Ishikawa (cell line): ENCODE results near the gene FOSL1.

Source experiments
- CEBPB ChIP-seq: IDR thresholded peaks from 2 replicates; pipeline ENCODE4 v1.6.1; 2012
- CREB1 ChIP-seq: IDR thresholded peaks from 2 replicates; pipeline ENCODE4 v1.6.1; 2012; ENCODE audit warnings: low read depth
- EGR1 ChIP-seq: IDR thresholded peaks from 2 replicates; pipeline ENCODE4 v1.6.1; 2012
- EP300 ChIP-seq: IDR thresholded peaks from 2 replicates; pipeline ENCODE4 v1.6.1; 2012; ENCODE audit warnings: borderline replicate concordance
- FOXM1 ChIP-seq: IDR thresholded peaks from 2 replicates; pipeline ENCODE4 v1.6.1; 2012; ENCODE audit warnings: low read depth, borderline replicate concordance
- RAD21 ChIP-seq: IDR thresholded peaks from 2 replicates; pipeline ENCODE4 v1.6.1; 2012; ENCODE audit warnings: low read depth
- REST ChIP-seq: IDR thresholded peaks from 2 replicates; pipeline ENCODE4 v1.6.1; 2012; ENCODE audit warnings: low read depth, mild to moderate bottlenecking
- TAF1 ChIP-seq: IDR thresholded peaks from 2 replicates; pipeline ENCODE4 v1.6.1; 2012; ENCODE audit warnings: low read depth, mild to moderate bottlenecking
- TCF12 ChIP-seq: IDR thresholded peaks from 2 replicates; pipeline ENCODE4 v1.6.1; 2012; ENCODE audit warnings: low read depth
- TEAD4 ChIP-seq: IDR thresholded peaks from 2 replicates; pipeline ENCODE4 v1.6.1; 2012
- ZBTB7A ChIP-seq: IDR thresholded peaks from 2 replicates; pipeline ENCODE4 v1.6.1; 2012; ENCODE audit warnings: low read depth
- TF ChIP-seq, protein P1 (sequence below): IDR thresholded peaks from 2 replicates; pipeline ENCODE4 v1.6.1; 2012
- TF ChIP-seq, protein P2 (sequence below): IDR thresholded peaks from 2 replicates; pipeline ENCODE4 v1.6.1; 2012

The FOSL1 gene

GRCh38 chr11:65873318-65874156 is 26.7 kb downstream of the FOSL1 start:
- peak; percentile 74 for TF ChIP-seq ZBTB7A
- TF ChIP-seq CEBPB, result no peak
- no peak for TF ChIP-seq TEAD4
- TF ChIP-seq, protein P1, sequence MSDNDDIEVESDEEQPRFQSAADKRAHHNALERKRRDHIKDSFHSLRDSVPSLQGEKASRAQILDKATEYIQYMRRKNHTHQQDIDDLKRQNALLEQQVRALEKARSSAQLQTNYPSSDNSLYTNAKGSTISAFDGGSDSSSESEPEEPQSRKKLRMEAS, result peak; percentile 59; the same call in 1 of the 2 replicates
- TF ChIP-seq, protein P2, sequence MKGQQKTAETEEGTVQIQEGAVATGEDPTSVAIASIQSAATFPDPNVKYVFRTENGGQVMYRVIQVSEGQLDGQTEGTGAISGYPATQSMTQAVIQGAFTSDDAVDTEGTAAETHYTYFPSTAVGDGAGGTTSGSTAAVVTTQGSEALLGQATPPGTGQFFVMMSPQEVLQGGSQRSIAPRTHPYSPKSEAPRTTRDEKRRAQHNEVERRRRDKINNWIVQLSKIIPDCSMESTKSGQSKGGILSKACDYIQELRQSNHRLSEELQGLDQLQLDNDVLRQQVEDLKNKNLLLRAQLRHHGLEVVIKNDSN, result peak; percentile 95
- peak; percentile 63 for TF ChIP-seq EGR1

- TF ChIP-seq CEBPB, result no peak
- peak; percentile 80; the same call in 1 of the 2 replicates for TF ChIP-seq ZBTB7A
- TF ChIP-seq EGR1, result no peak
- no peak for TF ChIP-seq RAD21
- no peak for TF ChIP-seq REST
These were observed 27.4 kb downstream of the FOSL1 start, which contains the start of gene EFEMP2 for GRCh38 chr11:65872586-65873317. TSS of gene EFEMP2 (minus strand) at chr11:65872800. CDS start at chr11:65872354, 446 bp downstream.

DNA sequence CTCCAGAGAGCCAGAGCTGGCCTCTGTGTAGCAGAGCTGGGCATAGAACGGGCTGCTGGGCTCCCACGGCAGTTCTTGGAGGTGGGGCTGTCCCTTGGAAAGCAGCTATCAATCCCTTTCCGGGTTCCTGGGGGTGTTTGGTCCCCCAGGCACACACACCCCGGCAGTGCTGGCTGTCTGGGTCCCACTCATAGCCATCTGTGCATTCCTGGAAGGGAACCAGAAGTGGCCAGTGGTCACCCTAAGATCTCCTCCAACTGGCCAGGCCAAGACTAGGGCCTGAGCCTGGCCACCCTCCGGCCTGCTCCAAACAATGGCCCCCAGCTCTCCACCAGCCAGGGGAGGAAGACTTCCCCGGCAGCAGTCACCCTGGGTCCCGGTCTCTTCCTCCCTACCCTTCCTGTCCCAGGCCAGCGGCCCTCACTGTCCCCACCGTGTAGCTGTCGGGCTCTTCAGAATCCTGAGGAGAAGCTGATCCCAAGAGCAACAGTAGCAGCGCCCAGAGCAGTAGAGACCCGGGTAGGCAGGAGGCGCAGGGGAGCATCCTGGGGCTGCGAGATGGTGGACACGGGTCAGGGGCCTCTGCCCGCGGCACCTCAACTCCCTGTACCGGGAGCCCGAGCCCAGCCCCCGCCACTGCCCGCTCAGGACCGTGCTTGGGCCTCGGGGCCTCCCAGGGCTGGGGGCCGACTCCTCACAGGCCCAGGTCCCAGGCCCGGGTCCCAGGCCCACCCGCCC is 28.2 kb downstream of the FOSL1 start:
- peak; percentile 18; the same call in 1 of the 2 replicates for TF ChIP-seq ZBTB7A
- no peak for TF ChIP-seq CREB1

DNA sequence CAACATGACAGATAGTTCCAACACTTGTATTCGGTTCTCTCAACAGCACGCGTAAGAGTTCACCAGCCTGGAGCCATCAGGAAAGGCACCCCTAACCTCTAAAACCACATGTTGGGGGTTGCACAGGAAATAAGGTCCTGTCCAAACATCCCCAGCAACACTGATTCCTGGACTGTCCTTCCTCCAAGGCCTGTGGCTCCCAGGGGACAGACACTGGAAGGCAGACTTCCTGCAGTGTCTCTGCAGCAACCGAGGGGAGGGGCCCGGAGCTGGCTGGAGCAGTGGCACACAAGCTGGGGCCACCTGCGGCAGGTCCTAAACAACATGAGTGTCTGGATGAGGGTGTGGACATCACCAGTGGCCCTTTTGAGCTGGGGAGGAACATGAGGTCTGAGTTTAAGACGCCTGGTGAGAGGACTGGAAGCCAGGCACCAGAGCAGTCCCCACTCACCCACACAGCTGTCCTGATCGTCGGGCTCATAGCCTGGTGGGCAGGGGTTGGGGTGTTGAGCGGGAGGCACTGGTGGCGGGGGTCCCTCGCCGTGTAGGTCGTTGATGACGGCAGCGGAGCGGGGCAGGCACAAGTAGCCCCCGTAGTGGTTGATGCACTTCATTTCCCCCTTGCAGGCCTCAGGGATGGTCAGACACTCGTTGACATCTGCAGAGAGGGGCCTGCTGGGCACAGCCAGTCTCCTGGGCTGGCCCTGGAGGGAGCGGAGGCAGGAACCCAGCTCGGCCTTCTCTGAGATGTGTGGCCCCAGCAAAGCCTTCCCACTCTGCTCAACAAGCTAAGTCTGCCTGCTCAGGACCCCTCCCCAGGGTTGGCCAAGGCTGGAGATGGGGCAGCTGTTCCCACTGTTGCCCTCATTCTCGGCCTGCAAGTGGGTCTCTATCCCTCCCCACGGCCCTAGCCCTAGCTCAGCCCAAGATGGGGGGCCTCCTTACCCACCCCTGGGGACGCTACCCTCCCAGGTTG is 29.2 kb downstream of the FOSL1 start:
- no peak for TF ChIP-seq REST
- TF ChIP-seq TCF12, result no peak
- TF ChIP-seq, protein P1, result no peak
- TF ChIP-seq TEAD4, result no peak
- TF ChIP-seq RAD21, result no peak
- TF ChIP-seq TAF1, result no peak
- TF ChIP-seq CREB1, result no peak
- TF ChIP-seq, protein P2, result no peak
- no peak for TF ChIP-seq ZBTB7A
- TF ChIP-seq EP300, result no peak
- TF ChIP-seq EGR1, result no peak

- TF ChIP-seq TCF12 (no peak), FOXM1 (no peak), REST (no peak)
These were observed 29.9 kb downstream of the FOSL1 start for GRCh38 chr11:65870307-65870658.
